LNCAP (cell line): ENCODE data around the gene TMEM184B.

ENCODE experiments used
- TF ChIP-seq, protein P1 (sequence below): fragments of 450-650 bp; IDR thresholded peaks from 2 replicates; pipeline ENCODE4 v1.5.1; 2017; ENCODE audit warnings: mild to moderate bottlenecking

The TMEM184B gene

DNA sequence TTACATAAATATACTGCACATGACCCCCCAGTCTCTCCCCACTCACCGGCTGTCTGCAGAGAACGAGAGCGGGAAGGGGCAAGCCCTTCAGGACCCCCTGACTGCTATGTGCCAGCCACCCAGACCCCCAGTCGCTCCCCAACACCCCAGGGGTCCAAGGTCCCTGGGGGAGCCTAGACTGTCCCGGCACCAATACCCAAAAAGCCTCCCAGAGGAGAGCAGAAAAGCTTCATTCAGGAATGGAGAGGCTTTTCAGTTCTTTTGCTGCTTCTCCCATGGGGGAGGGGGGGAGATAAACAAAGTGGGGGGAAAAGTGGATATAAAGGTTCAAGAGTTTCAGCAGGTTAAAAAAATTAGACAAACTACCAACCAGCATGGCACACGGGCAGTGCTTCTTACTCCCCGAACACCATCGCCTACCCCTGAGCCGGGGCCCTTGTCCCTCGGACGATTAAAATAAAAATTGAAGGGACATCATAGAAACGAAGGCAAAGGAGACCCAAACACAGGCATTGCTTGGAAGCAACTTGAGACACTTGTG lies 43.1 kb upstream of the TMEM184B start:
- TF ChIP-seq, protein P1, sequence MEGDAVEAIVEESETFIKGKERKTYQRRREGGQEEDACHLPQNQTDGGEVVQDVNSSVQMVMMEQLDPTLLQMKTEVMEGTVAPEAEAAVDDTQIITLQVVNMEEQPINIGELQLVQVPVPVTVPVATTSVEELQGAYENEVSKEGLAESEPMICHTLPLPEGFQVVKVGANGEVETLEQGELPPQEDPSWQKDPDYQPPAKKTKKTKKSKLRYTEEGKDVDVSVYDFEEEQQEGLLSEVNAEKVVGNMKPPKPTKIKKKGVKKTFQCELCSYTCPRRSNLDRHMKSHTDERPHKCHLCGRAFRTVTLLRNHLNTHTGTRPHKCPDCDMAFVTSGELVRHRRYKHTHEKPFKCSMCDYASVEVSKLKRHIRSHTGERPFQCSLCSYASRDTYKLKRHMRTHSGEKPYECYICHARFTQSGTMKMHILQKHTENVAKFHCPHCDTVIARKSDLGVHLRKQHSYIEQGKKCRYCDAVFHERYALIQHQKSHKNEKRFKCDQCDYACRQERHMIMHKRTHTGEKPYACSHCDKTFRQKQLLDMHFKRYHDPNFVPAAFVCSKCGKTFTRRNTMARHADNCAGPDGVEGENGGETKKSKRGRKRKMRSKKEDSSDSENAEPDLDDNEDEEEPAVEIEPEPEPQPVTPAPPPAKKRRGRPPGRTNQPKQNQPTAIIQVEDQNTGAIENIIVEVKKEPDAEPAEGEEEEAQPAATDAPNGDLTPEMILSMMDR = no peak

- TF ChIP-seq, protein P1 = no peak
Measured at GRCh38 chr22:38314933-38315822, 42.4 kb upstream of the TMEM184B start.

DNA sequence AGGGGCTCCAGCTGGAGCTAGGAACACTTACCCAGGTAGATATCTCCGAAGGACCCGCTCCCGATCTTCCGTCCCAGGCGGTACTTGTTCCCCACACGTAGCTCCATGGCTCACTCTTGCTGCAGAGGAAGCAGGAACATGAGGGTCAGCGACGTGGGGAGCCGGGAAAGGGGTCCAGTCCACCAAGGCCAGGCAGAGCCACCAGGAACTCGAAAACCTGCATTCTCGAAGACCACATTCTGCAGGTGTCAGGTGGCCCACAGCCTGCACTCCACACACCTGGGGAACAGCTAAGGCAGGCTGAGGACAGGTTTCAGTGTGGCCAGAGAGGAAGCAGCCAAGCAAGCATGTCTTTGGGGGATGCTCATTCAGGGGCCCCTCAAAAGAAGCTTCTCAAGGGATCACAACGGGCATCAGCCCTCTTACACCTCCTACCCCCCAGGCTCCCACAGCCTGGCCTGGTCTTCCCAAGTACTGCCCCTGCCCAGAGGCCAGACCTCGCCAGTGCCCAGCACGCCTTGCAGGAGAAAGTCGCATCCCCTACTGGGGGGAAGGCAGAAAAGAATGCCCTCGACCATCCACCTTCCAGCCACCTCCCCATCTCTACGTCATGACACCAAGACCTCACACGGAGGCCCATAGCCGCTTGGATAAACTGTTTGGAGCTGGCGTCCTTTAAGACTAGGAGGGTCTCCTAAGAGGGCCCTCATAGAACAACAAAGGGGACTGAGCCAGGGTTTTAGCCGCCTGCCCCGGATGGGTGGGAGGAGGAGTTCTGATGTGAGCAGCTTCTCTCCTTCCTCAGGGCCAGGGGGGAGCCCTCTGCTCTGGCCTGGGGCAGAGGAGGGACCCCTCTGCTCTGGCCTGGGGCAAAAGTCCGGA lies 41.5 kb upstream of the TMEM184B start:
- TF ChIP-seq, protein P1 = no peak

- TF ChIP-seq, protein P1 = no peak
Measured at GRCh38 chr22:38313384-38313955, 40.7 kb upstream of the TMEM184B start.

DNA sequence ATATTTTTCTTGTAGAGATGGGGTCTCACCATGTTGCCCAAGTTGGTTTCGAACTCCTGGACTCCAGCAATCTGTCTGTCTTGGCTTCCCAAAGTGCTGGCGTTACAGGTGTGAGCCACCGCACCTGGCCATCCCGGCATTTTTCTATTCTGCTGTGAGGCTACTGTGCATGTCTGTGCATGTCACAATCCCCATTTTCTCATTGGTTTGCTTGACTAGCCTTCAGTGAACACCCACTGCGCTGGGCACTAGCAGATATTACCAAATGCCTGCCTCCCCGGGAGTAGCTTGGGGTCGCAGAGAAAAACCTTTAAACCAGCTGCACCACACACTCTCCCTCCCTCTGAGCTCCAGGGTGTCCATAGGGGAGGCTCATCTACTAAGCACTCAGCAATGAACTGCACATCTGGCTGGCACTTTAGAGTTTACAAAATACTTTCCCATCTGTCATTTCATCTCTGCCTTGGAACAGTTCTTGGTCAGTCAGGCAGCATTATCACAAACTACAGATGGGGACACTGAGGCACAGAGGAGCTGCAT lies 39.5 kb upstream of the TMEM184B start:
- TF ChIP-seq, protein P1 = no peak

DNA sequence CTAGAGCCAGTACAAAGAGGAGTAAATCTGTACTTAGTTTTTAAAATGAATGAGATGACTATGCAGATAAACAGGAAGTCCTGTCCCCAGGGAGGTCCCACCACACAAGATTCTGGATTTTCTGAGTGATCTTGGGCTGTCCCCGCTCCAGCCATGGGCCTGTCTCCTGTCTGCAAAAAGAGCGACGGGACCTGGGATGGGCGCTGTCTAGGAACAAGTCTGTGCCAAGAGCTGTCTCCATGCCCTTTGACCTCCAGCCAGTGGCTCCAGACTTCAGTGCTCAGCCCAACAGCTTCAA lies 38.5 kb upstream of the TMEM184B start:
- TF ChIP-seq, protein P1 = no peak
